Renal cortical epithelial cell (primary cell): ENCODE results near the gene UGT1A7. TPM values are rescaled to one million over a fixed set of nuclear protein-coding genes. Genes with fewer than 3 reads are reported as not detected.

Source experiments
- DNase-seq: peaks from one replicate; pipeline ENCODE4 v3.0.0-alpha.2; 2011; ENCODE audit warnings: low read depth
- total RNA-seq: library from RNA; depleted of rRNA; stranded (reverse); fragments of >200 nt; gene quantifications from 2 replicates; pipeline ENCODE4 v1.2.3, GENCODE V29; 2014

The UGT1A7 gene
- total RNA-seq, 1 donor from 2014 or later, result 2.8 TPM

DNA sequence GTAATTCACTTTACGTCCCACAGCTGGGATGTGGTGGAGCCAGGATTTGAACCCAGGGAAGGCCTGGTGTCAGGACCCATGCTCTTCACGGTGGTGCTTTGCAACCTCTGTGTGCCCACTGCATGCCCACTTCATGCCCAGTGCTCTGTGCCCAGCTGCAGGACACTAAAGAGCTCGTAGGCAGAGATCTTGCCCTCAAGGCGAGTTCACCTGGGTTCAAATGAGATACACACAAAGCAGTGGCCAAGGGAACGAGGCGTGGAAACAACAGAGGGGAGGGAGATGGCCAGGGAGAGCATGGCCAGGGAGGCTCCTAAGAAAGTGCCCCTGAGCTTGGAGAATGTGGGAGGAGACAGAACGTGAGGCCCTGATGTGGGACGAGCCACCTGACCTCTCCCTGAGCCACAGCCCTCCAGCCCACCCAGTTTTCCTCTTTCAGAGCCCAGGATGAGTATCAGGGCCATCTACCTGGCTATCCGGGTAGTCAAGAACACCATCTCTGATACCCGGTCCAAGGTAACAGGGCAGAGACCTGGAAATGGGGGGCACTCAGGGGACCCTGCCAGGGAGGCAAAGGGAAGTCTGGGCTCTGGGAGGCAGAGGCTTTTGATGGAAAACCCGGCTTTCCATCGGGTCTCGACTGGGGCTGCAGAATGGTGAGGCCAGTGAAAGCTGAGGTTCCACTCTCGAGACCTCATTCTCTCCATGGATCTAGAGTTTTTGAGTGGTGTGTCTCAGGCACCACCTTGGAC, 116.8 kb downstream of the UGT1A7 start:
- DNase-seq, result no peak

DNA sequence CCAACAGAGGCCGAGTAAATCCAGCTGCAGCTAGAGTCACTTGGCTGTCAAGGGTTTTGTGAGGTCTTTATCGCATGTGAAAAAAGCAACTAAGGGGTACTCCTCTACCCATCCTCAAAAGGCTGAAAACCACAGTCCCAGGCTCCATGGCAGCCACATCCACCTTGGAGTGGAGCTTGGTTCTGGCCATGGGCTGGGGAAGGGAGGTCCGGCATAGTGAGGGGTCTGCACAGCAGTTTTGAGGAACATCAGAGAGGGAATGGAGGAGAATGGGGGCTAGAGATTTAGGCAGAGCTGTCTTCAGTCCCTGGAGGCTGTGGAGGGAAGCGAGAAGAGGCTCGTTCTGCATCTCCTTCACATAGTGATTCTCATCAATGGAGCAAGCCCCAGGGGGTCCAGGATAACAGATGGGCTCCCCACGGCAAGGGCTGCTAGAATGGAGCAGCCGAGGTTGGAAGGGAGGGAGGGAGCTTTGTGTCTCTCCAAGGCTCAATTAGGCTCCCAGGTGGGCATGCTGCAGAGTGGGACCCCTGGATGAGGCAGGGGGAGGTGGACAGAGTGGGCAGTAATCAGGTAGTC, 117.5 kb downstream of the UGT1A7 start:
- no peak for DNase-seq

DNA sequence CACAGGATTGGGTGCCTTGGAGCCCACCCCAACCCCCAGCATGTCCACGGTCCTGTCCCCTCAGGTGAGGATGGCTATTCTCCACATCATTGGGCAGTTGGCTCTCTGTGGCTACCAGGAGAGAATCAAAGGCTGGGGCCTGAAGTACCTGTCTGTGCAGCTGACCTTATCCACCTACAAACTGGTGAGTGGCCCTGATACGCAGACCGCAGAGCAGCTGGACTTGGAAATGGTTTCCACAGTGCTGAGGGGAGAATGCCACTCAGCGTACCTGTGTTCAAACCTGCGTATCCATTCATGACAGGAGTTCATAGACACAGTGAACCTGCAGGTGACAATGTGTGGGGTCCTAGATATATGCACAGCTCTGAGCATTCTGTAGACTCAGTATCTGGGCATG, 118.0 kb downstream of the UGT1A7 start:
- DNase-seq, result no peak

DNA sequence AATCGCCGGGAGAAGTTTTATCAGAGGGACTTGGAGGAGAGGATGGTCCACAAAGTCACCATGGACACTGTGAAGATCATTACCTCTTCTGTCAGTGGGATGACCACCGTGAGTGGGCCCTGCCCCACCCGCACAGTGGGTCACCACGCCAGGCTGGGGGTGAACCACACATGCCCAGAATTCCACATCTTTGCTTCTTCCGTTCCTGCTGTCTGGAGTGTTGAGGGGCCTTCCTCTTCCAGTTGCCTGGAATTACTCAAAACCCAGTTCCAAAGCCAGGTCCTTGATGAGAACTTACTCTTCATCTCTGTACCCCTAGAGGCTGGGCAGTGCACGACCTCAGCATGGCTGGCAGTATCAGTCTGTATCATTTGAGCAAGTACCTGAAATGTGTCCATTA, 118.5 kb downstream of the UGT1A7 start:
- no peak for DNase-seq

DNA sequence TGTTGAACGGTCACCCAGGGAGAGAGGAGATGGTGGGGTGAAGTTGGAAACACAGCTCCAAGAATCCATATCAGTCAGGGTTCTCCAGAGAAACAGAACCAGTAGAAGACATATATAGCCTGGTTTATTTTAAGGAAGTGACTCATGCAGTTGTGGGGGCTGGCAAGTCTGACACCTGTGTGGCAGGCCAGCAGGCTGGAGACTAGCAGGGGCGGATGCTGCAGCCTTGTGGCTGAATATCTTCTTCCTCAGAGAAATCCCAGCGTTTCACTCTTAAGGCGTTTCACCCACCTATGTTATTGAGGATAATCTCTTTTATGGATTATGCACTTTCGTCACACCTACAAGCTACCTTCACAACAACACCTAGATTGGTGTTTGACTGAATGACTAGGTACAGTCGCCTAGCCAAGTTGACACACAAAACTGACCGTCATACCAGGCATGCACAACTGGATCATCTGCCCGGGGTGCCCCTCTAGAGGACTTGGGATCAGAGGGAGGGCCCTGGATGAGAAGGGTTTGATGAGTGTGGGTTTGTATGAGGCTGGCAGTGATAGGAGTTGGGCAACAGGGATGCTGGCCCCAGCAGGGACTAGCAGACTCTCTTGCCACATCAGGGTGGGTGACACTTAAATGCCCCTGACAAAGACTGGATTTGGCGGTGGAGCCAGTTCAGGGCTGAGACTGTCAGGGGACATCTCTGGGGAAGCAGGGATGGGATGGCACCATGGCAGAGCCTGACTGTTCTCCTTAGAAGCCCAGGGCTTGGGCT, 119.8 kb downstream of the UGT1A7 start:
- DNase-seq, result peak; percentile 9

DNA sequence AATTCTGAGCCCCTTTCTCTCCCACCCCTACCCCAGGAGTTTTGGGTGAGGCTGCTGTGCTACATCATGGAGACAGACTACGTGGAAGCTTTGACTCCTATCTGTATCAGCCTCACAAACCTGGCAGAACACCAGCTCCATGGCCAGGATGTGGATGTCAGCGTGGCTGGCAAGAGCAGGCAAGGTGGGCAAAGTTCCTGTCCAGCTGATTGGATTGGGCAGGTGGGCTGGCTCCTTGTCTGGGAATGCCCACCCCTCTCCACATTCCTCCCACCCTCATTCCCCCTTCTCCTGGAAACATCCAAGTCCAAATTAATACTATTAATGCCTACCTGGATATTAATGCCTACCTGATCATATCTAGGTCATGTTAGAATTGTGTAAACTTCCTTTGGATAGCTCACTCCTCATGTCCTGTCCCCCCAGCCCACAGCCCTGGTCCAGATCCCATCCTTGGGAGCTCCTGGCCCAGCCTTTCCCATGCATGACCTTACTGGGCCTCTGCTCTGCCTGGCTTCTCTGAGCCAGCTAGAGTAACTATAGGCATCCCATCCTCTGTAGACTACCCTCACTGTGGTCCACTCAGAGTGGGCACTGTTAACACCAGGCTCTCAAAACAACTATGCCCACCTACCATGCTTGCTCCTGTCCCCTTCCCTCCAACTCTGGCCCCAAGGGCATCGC, 120.6 kb downstream of the UGT1A7 start:
- no peak for DNase-seq

DNA sequence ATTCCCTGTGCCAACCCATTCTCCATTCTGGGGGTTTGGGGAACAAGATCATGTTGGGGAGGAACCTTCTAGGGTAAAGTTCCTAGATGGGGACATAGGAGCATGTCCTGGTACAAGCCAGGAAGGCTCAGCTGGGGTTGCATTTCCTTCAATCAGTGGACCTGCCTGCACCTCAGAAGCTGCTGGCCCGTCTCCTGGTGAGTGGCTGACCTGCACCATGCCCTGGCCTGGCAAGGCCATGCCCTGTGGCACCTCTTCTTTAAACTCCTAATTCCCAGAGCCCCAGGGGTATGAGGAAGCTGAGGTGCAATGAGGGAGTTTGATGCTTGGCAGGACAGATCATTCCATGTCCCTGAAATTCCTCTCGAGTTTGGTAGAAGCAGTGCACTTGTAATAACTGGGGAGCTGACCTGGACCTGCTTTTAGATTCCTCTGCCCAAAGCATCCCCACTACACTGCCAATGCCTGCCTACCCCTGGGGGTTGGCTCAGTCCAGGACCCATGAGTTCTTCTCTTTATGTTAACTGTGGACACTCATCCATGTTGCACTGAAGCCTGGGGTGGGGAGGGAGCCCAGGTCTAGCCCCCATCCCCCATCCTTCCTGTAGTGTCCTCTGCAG, 121.7 kb downstream of the UGT1A7 start:
- DNase-seq, result no peak

DNA sequence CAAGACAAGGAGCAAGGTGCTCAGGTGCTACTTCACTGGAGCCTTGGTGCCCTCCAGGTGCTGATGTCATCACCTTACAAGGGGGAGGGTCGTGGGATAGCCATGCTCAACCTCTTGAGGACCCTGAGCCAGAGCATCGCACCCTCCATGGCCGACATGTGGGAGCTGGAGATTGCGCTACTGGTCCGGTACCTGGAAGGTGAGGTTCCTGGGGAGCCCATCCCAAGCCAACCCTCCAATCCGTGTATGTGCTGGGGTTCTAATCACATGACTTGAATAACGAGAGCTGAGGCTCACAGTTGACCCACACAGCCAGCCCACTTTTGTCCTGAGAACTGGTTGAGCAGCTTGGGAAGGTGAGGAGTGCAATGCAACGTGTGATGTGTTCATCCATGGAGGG, 122.3 kb downstream of the UGT1A7 start:
- DNase-seq, result no peak

DNA sequence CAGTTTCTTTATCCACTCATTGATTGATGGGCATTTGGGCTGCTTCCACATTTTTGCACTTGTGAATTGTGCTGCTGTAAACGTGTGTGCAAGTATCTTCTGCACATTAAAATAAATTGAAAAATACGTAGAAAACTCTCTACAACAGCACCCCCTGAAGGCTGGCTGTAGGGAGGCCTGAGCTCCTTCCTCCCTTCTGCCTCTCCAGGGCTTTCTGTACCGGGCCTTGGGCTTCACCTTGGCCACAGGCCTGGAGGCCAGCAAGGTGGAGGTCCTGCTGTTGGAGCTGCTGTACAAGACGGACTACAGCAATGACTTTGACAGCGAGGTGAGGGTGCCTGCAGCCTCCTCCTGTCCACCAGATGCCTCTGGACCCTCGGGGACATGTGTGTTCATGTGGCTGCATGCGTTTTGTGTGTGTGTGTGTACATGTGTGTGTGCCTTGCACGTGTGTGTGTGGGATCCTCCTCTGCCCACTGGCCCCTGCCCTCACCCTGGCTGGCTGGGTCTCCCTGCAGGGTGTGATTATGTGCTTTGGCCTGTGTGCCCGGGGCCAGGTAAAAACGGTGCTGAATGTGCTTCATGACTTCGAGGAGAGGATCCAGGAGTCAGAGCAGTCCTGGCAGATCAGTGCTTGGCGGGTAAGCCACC, 125.6 kb downstream of the UGT1A7 start:
- no peak for DNase-seq

DNA sequence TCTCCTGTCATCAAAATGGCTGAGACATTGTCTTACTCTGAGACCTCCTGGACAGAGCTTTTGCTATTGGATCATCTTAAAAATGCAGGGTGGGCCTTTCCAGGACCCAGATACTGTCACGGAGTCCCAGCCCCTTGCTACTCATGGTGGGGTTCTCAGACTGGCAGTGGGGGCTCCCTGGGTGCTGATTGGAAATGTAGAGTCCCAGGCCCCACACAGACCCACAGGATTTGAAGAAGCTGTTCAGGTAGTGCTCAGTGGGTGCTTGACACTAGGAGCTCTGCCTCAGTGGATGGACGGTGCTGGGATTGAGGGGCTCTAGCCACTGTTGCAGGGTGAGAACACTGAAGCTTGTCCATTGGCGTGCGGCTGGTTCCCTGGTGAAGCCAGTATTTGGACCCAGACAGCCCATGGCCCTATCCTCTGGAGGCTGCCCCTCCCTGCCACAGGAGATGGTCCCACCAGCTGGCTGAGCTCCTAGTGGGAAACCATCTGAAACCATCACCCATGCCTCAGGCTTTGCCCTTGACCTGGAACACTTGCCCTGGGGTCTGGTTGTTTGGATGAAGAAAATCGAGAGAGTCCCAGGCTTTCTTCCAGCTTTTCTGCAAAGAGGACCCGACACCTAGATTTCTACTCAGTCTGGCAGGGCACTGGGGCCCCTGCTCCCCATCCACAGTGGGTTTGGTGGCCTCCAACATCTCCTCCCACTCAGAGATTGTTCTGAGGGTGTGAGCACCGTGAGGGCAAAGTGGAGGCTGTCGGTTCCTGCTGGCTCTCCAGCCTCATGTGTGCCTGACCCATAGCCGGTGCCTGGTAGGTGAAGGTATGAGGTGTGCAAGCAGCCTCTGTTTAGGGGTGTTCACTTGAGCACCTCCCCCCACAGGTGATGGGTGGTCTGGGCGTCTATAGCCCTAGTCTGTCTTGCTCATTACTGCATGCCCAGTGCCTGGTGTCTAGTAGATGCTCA, 126.5 kb downstream of the UGT1A7 start:
- no peak for DNase-seq

DNA sequence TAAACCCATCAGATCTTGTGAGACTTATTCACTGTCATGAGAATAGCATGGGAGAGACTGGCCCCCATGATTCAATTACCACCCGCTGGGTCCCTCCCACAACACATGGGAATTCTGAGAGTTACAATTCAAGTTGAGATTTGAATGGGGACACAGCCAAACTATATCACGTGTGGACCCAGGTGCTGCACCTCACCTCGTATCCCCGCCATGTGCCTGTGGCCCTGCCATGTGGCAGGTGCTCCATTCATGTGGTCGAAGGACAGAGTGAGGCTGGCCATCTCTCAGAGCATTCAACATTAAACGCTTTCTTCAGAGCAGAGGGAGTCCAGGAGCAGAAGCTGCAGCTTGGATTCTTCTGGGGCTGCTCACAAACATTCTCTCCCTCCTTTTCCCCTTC, 128.7 kb downstream of the UGT1A7 start:
- DNase-seq, result no peak

DNA sequence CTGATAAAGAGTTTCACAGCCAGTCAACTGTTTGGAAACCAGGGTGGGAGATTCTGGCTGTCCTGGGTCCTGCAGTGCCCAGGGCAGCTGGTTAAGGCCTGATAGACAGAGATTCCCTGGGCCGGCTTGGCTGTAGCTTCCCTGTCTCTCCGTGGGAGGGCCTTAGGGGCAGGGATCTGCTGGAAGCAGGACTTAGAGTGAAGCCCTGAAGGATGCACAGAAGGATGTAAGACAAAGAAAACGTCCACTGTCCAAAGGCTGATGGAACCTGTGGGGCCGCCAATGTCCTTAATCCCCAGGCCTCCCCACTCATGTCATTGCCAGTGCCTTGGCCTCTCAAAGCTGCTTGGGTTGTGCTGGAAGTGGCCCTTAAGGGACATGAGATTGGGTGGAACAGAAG, 129.4 kb downstream of the UGT1A7 start:
- DNase-seq, result no peak

DNA sequence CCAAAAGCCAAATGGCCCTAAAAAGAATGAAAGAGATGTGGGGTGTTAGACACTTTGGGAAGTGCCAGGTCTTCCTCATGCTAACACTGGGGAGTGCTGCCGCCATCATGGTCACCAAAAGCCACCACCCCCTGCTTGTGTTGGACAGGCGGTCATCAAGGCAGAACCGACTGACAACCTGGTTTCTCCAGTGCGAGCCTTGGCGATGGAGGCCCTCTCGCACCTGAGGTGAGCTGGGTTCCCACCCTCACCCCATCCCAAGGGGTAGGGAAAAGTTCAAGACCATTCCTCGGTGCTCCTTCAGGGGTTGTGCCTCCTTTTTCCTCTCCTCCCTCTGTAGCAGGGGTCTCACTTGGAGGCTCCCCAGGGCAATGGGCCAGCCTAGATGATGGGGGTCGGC, 130.0 kb downstream of the UGT1A7 start:
- no peak for DNase-seq

DNA sequence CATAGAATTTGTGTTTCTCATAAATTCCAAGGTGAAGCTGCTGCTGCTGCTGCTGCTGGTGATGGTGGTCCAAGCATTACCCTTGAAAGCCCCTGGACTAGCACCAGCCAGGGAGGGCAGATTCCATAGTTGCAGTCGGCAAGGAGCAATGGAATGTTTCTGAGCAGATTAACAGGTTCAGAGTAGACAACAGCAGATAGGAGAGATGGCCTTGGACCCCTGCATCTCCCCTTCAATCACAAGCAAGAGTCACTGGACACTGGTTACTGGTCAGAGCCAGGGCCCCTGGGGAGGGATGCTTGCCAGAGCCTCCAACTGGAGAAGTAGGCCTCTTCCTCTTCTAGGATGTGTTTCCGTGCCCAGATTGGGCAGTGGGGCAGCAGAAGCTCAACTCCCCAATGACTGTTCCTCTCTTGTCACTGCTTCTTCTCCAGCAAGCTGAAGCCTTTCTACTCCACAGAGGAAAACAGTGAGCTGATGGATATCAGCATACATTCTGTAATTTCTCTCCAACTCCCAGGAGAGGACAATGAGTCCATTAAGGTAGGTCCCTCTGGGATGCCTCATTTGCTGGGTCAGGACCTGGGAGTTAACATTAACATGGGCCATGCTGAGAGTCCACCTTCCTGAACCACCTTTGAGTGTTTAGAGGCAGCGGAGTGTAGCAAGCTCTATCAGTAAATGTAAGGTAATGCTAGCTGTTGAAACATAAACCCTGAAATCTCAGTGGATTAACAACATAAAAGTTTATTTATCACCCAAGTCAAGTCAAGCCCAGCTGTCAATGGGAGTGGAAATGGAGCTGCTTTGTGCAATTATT, 131.7 kb downstream of the UGT1A7 start:
- peak; percentile 12 for DNase-seq

DNA sequence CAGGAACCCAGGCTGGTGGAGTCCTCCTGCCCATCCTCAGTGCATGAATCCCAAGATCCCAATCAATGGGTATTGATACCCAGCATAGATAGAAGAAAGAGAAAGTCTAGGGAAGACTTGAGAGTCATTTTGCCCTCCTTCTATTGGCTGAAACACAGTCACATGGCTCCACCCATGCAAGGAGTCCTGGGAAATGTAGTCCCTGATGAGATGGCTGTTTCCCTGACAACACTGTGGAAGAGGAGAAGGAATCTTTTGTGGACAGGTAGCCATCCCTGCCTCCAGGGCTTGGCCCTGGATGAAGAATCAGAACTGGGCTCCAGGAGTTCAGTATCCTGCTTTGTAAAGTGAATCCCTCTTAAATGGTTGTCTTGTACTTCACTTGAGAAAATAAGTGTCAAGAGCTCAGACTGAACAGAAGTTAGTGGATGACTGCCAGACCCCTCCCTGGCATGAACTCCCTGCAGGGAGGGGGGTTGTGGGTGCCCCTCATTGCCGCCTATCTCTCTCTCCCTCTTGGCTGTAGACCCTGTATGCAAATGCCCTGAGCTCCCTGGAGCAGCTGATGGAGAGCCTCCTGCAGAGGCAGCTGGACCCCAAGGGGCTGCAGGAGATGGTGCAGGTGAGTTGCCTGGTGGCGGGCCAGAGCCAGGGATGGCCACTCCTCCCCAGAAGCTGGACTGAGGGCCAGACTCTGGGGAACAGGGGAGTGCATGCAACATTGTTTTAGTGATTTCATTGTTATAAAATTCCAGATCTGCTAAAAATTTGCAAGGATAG, 132.5 kb downstream of the UGT1A7 start:
- DNase-seq, result peak; percentile 6

DNA sequence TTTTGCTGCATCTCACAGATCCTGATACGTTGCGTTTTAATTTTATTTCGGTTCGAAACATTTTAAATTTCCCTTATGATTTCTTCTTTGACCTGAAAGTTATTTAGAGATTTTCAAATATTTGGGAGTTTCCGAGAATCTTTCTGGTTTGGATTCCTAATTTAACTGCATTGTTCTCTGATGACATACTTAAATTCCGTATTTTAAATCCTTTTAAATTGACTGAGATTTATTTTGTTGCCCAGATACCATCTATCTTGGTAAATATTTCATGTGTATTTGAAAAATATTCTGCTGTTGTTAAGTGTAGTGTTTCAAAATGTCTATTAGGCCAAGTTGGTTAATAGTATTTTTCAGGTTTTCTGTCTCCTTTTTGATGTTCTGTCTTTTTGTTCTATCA, 134.2 kb downstream of the UGT1A7 start:
- DNase-seq, result no peak

DNA sequence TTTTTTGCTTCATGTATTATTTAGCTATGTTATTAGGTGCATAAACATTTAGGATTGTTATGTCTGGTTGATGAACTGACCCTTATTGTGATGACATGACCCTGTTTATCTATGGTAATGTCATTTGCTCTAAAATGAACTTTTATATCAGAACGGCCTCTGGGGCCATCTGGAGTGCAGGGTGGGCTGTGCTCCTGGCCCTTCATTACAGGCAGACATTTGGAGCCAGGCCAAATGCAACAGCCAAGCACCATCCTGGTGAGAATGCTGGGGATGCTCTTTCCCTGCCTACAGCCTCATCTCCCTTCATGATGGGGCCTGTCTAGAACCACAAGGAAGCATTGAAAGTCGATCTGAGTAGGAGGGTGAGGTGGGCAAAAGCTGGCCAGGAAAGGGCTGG, 134.6 kb downstream of the UGT1A7 start:
- no peak for DNase-seq

DNA sequence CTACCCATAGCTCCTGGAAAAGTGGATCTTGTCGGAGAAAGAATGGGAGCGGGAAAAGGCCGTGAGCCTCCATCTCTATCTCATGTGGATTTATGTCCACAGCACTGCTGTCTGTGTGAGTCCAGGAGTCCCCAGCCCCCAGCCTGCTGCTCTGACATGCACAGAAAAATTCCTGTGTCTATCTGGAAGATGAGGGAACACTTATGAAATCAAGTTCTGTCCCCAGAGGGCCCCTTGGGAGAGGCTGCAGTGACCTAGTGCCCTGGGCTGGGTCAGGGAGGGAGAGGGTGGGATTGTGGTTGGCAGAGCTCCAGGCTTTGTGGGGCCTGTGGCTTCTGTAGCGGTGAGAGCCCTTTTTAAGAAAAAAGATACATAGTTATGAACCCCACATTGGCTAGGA, 135.1 kb downstream of the UGT1A7 start:
- no peak for DNase-seq
